OCI-LY1 (cell line): ENCODE results near the gene TOMM40.

Experiments used
- EZH2 ChIP-seq: fragments of 200-600 bp; sonication (generic), shearing (Covaris generic); IDR thresholded peaks from 2 replicates; pipeline ENCODE4 v1.8.0; 2017; ENCODE audit warnings: borderline replicate concordance, mixed run types, mild to moderate bottlenecking, antibody characterized with exemption, low read length, moderate library complexity, mixed read lengths
- TF ChIP-seq, protein P1 (sequence below): fragments of 200-600 bp; sonication (generic), shearing (Covaris generic); IDR thresholded peaks from 2 replicates; pipeline ENCODE4 v1.5.1; 2017; ENCODE audit warnings: mild to moderate bottlenecking, antibody characterized with exemption, low read length, moderate library complexity, mixed read lengths

- TF ChIP-seq, protein P1, sequence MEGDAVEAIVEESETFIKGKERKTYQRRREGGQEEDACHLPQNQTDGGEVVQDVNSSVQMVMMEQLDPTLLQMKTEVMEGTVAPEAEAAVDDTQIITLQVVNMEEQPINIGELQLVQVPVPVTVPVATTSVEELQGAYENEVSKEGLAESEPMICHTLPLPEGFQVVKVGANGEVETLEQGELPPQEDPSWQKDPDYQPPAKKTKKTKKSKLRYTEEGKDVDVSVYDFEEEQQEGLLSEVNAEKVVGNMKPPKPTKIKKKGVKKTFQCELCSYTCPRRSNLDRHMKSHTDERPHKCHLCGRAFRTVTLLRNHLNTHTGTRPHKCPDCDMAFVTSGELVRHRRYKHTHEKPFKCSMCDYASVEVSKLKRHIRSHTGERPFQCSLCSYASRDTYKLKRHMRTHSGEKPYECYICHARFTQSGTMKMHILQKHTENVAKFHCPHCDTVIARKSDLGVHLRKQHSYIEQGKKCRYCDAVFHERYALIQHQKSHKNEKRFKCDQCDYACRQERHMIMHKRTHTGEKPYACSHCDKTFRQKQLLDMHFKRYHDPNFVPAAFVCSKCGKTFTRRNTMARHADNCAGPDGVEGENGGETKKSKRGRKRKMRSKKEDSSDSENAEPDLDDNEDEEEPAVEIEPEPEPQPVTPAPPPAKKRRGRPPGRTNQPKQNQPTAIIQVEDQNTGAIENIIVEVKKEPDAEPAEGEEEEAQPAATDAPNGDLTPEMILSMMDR = no peak
- no peak for TF ChIP-seq EZH2
These were observed 45.8 kb upstream of the TOMM40 start for GRCh38 chr19:44845286-44845611.
